GM12874 (cell line): ENCODE measurements around the gene IGF2BP2.

ENCODE experiments used
- TF ChIP-seq, protein P1 (sequence below): IDR thresholded peaks from 2 replicates; pipeline ENCODE4 v1.5.1; 2011; ENCODE audit warnings: low read depth, mild to moderate bottlenecking, control low read depth, low read length, moderate library complexity; ENCODE audit not compliant: insufficient read depth

The IGF2BP2 gene

DNA sequence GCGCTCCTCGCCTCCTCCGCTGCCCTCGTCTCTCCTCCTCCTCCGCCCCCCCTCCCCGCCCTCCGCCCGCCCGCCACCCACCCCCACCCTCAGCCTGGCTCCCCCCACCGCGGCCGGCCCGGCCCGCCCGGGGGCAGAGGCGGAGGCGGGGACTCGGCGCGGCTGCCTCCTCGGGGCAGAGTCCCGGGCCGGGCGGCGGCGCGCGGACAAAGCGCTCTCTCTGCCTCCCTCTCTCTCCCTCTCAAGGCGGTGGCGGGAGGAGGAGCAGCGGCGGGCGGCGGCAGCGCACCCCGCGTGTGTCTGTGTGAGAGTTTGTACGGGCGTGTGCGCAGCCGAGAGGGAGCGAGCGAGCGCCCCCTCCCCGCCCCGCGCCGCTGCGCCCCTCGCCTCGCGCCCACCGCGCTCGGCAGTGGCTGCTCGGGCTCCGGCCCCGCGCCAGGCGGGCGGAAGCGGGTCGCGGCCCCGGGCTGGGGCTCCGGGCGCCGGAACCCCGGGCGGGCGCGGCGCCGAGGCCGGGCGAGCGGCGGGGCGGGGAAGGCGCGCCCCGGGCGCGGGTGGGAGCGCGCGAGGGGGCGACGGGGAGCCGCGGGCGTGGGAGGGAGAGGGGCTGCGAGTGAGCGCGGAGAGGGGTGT, at the start of gene IGF2BP2:
Gene IGF2BP2, minus strand, starts transcription at position 37 of the 633 bp plus-strand sequence. CDS start 82 bp downstream, outside the sequence.
- TF ChIP-seq, protein P1, sequence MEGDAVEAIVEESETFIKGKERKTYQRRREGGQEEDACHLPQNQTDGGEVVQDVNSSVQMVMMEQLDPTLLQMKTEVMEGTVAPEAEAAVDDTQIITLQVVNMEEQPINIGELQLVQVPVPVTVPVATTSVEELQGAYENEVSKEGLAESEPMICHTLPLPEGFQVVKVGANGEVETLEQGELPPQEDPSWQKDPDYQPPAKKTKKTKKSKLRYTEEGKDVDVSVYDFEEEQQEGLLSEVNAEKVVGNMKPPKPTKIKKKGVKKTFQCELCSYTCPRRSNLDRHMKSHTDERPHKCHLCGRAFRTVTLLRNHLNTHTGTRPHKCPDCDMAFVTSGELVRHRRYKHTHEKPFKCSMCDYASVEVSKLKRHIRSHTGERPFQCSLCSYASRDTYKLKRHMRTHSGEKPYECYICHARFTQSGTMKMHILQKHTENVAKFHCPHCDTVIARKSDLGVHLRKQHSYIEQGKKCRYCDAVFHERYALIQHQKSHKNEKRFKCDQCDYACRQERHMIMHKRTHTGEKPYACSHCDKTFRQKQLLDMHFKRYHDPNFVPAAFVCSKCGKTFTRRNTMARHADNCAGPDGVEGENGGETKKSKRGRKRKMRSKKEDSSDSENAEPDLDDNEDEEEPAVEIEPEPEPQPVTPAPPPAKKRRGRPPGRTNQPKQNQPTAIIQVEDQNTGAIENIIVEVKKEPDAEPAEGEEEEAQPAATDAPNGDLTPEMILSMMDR, result no peak

DNA sequence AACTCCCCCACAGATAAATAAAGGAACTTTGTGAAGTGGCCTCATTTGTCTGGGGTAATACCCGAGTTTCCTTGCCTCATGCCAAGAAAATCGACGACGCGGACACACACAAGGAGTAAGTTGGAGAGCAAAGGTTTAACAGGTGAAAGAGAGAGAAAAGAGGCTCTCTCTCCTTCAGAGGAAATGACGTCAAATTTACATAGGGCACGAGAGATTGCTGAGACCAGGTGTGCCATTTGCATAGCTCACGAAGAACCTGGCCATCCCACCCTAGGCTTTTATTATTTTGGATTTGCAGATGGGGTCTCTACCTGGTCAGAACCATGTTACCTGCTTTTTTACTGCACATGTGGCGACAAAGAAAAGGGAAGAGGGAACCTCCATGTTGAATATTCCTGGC, 49.3 kb upstream of the IGF2BP2 start:
- TF ChIP-seq, protein P1, result no peak

DNA sequence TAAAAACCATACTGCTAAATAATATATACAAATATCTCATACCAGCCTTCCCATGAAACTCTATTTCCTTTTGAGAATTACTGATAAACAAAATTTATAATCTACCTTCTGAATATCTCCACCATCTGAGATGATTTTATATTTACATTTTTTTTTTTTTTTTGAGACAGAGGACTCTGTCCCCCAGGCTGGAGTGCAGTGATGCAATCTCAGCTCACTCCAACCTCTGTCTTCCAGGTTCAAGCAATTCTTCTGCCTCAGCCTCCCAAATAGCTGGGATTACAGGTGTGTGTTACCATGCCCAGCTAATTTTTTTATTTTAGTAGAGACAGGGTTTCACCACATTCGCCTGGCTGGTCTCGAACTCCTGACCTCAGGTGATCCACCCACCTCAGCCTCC, 42.8 kb upstream of the IGF2BP2 start:
- TF ChIP-seq, protein P1, result no peak

DNA sequence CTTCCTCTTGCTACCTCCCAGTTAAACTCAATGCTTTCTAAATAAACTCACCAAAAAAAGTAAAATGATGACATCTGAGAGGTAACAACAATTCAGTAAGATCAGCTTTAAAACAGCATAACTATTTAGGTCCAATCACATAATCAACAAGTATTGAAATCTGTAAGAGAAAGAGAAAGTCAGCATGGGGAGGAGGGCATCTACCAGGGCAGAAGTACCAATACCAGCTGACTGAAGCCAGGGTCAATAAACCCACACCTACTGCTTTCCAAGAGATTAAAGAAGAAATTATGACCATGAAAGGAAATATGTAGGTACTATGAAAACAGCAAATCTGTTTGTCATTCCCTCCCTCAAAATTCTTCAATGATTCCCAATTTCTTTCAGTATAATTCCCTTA, 42.2 kb upstream of the IGF2BP2 start:
- TF ChIP-seq, protein P1, result no peak

DNA sequence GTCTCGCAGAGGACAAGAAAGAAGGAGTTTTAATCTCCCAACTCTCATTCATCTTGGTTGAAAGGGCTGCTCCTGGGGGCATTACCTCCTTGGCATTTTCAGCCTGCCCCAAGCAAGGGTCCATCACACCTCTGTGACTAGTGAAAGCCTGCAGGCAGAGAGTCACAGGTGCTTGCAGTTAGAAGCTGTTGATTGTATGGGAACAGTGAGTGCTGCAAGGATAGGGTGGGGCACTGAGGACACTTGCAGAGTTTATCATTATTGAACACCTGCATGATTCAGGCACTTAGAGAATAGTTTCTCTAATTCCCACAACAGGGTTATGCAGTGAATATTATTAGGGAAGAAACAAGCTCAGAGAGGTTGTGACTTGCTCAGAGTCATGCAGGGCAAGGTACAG, 41.7 kb upstream of the IGF2BP2 start:
- TF ChIP-seq, protein P1, result no peak

DNA sequence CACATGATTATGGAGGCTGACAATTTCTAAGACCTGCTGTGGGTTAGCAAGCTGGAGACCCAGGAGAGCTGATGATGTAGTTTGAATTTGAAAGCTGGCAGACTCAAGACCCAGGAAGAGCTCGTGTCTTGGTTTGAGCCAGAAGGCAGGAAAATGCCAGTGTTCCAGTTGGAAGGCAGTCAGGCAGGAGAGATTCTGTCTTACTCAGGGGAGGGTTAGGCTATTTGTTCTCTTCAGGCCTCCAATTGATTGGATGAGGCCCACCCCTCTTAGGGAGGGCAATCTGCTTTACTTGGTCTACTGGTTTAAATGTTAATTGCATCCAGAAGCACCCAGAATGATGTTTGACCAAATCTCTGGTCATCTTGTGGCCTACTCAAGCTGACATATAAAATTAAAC, 40.4 kb upstream of the IGF2BP2 start:
- TF ChIP-seq, protein P1, result no peak

DNA sequence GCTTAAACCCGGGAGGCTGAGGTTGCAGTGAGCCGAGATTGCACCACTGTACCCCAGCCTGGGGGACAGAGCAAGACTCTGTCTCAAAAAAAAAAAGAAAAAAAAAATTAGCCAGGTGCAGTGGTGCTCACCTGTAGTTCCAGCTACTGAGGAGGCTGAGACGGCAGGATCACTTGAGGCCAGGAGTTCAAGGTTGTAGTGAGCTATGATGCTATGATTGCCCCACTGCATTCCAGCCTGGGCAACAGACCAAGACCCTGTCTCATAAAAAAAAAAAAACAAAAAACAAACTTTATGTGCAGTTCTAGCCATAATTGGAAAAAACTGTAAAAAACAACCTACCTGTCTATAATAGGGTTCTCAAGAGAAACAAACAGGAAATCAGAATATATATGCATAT, 39.9 kb upstream of the IGF2BP2 start:
- TF ChIP-seq, protein P1, result no peak

DNA sequence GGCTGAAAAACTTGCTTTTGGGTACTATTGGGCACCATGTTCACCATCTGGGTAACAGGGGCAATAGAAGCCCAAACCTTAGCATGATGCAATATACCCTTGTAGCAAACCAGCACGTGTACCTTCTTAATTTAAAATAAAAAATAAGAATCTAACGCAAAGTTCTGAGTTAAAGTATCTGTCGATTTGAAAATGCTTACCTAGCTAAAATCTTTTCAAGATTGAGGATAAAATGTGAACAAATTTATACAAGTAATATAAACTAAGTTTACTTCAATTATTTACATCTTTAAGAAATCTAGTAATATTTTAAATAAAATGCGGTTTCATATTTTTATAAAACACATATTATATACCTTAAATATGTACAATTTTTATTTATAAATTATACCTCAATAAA, 38.1 kb upstream of the IGF2BP2 start:
- TF ChIP-seq, protein P1, result no peak
